Panc1 (cell line): Measurements from ENCODE around the gene CYP3A4.

ENCODE experiments used
- POLR2AphosphoS5 ChIP-seq: IDR thresholded peaks from 2 replicates; pipeline ENCODE4 v1.6.1; 2012; ENCODE audit warnings: mild to moderate bottlenecking, low read depth, low read length, moderate library complexity
- TF ChIP-seq, protein P1 (sequence below): fragments of 450-650 bp; IDR thresholded peaks from 2 replicates; pipeline ENCODE4 v1.5.1; 2017; ENCODE audit warnings: mild to moderate bottlenecking
- TF ChIP-seq, protein P2 (sequence below), 2 experiments: IDR thresholded peaks; 2 replicates each; pipeline ENCODE4 v1.6.1; 2011 to 2012; ENCODE audit warnings: low read depth in 2 of 2, control low read depth in 1 of 2, low read length in 1 of 2, mild to moderate bottlenecking in 1 of 2, moderate library complexity in 1 of 2; ENCODE audit not compliant: insufficient read depth in 1 of 2

DNA sequence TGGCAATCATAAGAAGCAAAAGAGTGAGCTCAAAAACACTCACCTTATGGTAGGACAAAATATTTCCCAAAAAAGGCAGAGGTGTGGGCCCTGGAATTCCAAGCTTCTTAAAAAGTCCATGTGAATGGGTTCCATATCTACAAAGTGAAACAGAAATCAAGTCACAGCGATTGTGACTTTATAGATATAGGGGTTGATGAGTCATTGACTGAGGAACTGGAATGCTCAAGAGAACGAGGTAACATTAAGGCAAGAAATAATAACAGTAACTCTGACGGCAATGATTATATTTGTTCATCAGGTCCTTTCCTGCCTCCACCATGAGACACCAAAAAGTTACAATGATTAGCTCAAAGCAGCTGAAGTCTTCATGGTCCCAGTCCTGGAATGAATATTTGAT lies 4.0 kb downstream of the CYP3A4 start:
- TF ChIP-seq, protein P1, sequence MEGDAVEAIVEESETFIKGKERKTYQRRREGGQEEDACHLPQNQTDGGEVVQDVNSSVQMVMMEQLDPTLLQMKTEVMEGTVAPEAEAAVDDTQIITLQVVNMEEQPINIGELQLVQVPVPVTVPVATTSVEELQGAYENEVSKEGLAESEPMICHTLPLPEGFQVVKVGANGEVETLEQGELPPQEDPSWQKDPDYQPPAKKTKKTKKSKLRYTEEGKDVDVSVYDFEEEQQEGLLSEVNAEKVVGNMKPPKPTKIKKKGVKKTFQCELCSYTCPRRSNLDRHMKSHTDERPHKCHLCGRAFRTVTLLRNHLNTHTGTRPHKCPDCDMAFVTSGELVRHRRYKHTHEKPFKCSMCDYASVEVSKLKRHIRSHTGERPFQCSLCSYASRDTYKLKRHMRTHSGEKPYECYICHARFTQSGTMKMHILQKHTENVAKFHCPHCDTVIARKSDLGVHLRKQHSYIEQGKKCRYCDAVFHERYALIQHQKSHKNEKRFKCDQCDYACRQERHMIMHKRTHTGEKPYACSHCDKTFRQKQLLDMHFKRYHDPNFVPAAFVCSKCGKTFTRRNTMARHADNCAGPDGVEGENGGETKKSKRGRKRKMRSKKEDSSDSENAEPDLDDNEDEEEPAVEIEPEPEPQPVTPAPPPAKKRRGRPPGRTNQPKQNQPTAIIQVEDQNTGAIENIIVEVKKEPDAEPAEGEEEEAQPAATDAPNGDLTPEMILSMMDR: no peak
- TF ChIP-seq, protein P2, sequence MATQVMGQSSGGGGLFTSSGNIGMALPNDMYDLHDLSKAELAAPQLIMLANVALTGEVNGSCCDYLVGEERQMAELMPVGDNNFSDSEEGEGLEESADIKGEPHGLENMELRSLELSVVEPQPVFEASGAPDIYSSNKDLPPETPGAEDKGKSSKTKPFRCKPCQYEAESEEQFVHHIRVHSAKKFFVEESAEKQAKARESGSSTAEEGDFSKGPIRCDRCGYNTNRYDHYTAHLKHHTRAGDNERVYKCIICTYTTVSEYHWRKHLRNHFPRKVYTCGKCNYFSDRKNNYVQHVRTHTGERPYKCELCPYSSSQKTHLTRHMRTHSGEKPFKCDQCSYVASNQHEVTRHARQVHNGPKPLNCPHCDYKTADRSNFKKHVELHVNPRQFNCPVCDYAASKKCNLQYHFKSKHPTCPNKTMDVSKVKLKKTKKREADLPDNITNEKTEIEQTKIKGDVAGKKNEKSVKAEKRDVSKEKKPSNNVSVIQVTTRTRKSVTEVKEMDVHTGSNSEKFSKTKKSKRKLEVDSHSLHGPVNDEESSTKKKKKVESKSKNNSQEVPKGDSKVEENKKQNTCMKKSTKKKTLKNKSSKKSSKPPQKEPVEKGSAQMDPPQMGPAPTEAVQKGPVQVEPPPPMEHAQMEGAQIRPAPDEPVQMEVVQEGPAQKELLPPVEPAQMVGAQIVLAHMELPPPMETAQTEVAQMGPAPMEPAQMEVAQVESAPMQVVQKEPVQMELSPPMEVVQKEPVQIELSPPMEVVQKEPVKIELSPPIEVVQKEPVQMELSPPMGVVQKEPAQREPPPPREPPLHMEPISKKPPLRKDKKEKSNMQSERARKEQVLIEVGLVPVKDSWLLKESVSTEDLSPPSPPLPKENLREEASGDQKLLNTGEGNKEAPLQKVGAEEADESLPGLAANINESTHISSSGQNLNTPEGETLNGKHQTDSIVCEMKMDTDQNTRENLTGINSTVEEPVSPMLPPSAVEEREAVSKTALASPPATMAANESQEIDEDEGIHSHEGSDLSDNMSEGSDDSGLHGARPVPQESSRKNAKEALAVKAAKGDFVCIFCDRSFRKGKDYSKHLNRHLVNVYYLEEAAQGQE (IDR thresholded peaks at IDR 0.05; ENCODE audit: insufficient read depth in 1 of 2, low read depth in 2 of 2, low read length in 1 of 2): no peak
- no peak for TF ChIP-seq POLR2AphosphoS5
